Heart right ventricle (tissue), 16 donors: Measurements from ENCODE around the gene OSM. TPM values are rescaled to one million over a fixed set of nuclear protein-coding genes. Genes with fewer than 3 reads are reported as not detected.
"Not testable (repeated sequence)": the region's sequence is repeated elsewhere in the genome, so short reads cannot be mapped to it uniquely, and the experiment has no call there.

Experiments
- ATAC-seq, 8 donors: fragments of 200-7000 bp; cut with Tn5 transposase; one replicate each; pipeline ENCODE4 v1.9.1; 2020; ENCODE audit warnings: mild to moderate bottlenecking in 8 of 8, moderate library complexity in 8 of 8, moderate number of reproducible peaks in 1 of 8
- DNase-seq, 2 donors: peaks; one replicate each; pipeline ENCODE4 v3.0.0-alpha.2; 2020
- H3K27ac ChIP-seq, 10 donors: fragments of 200-600 bp; sonication (generic) in 2 of 10; one replicate each; pipeline versions ENCODE4 v1.5.0 to v1.8.0; 2020 to 2022; ENCODE audit warnings: mild to moderate bottlenecking in 3 of 10
- H3K27me3 ChIP-seq, 7 donors: fragments of 200-600 bp; one replicate each; pipeline ENCODE4 v1.8.0; 2021 to 2022; ENCODE audit warnings: mild to moderate bottlenecking in 2 of 7
- H3K36me3 ChIP-seq, 9 donors: fragments of 200-600 bp; sonication (generic) in 1 of 9; one replicate each; pipeline versions ENCODE4 v1.5.0 to v1.8.0; 2020 to 2022; ENCODE audit warnings: mild to moderate bottlenecking in 2 of 9
- H3K4me1 ChIP-seq, 9 donors: fragments of 200-600 bp; sonication (generic) in 1 of 9; one replicate each; pipeline versions ENCODE4 v1.5.0 to v1.8.0; 2020 to 2022; ENCODE audit warnings: mild to moderate bottlenecking in 4 of 9
- H3K4me3 ChIP-seq, 10 donors: fragments of 200-600 bp; sonication (generic) in 2 of 10; one replicate each; pipeline versions ENCODE4 v1.5.0 to v1.8.0; 2020 to 2022; ENCODE audit warnings: mild to moderate bottlenecking in 7 of 10, moderate library complexity in 2 of 10
- H3K9me3 ChIP-seq, 11 donors: fragments of 200-600 bp in 10 of 11; sonication (generic) in 2 of 11; one replicate each; pipeline versions ENCODE4 v1.5.0 to v1.8.0; 2013 to 2022; ENCODE audit warnings: mild to moderate bottlenecking in 2 of 11, control low read depth in 1 of 11, moderate library complexity in 1 of 11
- CTCF ChIP-seq, 9 donors: fragments of 200-600 bp; sonication (generic) in 2 of 9; IDR thresholded peaks; one replicate each; pipeline versions ENCODE4 v1.5.0 to v1.8.0; 2021 to 2022; ENCODE audit warnings: antibody characterized with exemption in 9 of 9, mild to moderate bottlenecking in 5 of 9, moderate library complexity in 1 of 9
- WGBS, 2 donors: extraction: QIAGEN DNeasy Blood & Tissue Kit; methylation state at CpG; one replicate each; pipeline ENCODE4 v1.1.7; 2013; ENCODE audit warnings: inconsistent platforms in 1 of 2; 5-methylcytosine and 5-hydroxymethylcytosine counted together
- intact Hi-C, 10 donors: fragments of 100-400 bp; cut with DNase I; formaldehyde crosslinking; loops; one replicate each; pipeline versions ENCODE4 v1.11.1 to v1.14.2; 2022
- polyA plus RNA-seq, 2 donors: library from polyadenylated mRNA; stranded (reverse); fragments of 200-250 nt; gene quantifications; one replicate each; pipeline ENCODE4 v1.2.3, GENCODE V29; 2013
- total RNA-seq, 10 donors: library from RNA; stranded (reverse); fragmentation: NEBNext Ultra II Directional in 3 of 10; extraction: Animal tissue kit (Norgen Biotek cat#: 25700) in 3 of 10; gene quantifications; one replicate each; pipeline versions ENCODE4 v1.2.1 to v1.2.4, GENCODE V29; 2021 to 2023
- donor health status: Arrhythmogenic right ventricular cardiomyopathy.
- donor health status: ischemic (EF 13 %, LVEDD 7.1; RV severe dilation, severe dysfunction).
- donor health status: healthy with polysubstance abuse.
- donor health status: DM: no; HTN: yes; CAD: no.
- donor health status: DM: no; HTN: no; CAD: no.
- donor health status: ischemic (EF 25% LVEDD 6.9; RV normal size, moderate dysfunction).
- donor health status: ischemic (EF 25% LVEDD 5.7; RV mildly dilated, moderate dysfunction).
- donor health status: healthy.
- donor health status: DM: yes; HTN: yes; CAD: no.
- donor health status: Ischemic cardiomyopathy.
- donor health status: ischemic (EF 35%, LVEDD 5.7; RV mildly dilated, moderate dysfunction).
- donor health status: nonischemic (EF 11% LVEDD 7.7; RV severe dilation, severe dysfunction).
- donor health status: DM: yes; HTN: yes; CAD: no.
- donor health status: PGD.
- donor health status: ischemic (EF 29% LVEDD 5.4; RV normal size, mild dysfunction).
- donor health status: nonischemic (EF 23%, LVEDD 6.1; RV moderate dilation, normal function).

OSM gene
- total and polyA plus RNA-seq, 12 donors, result 0.20 to 2.8 (median 0.41) TPM; not detected in 3

DNA sequence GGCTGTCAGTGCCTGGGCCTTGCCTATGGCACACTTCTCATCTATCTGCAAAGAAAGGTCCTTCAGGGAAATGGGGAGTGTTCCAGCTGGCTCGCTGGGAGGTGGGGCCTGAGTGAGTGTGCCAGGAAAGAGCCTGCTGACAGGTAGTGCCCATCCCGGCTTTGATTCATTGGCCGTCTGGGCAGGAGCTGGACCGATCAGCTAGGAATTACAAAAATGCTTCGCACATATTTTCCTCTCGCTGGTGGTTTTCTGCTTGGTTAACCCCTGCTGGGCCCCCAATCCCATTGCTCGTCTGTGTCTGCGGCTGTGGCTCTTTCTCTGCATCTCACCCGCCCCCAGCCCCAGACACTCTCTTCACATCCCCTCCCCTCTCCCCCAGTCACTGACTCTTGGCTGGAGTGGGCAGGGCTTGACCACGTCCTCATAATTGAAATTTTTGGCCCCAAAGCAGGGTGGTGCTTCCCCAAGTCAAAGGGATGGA is 30.9 kb downstream of the OSM start:
- no peak for DNase-seq
- WGBS, 2 donors, result 45 to 51% methylated on average over 10 of the region's 10 CpGs
- ATAC-seq, result peak in 2 of 8 donors; percentile 58
- Histone ChIP-seq H3K36me3 (no peaks in the 10 kb centered on the region), H3K4me3 (no peak overlapping the region), H3K4me1 (peaks cover 0 to 7% (median 0%) of the 10 kb centered on the region in 9 donors), H3K27me3 (peaks cover 0 to 49% (median 40%) of the 10 kb centered on the region in 7 donors), H3K27ac (peak overlapping the region in 1 of 10 donors; percentile 59), H3K9me3 (no peaks in the 10 kb centered on the region)
- intact Hi-C loops, result no loop called here
- no peak for TF ChIP-seq CTCF (IDR thresholded peaks at IDR 0.05)

DNA sequence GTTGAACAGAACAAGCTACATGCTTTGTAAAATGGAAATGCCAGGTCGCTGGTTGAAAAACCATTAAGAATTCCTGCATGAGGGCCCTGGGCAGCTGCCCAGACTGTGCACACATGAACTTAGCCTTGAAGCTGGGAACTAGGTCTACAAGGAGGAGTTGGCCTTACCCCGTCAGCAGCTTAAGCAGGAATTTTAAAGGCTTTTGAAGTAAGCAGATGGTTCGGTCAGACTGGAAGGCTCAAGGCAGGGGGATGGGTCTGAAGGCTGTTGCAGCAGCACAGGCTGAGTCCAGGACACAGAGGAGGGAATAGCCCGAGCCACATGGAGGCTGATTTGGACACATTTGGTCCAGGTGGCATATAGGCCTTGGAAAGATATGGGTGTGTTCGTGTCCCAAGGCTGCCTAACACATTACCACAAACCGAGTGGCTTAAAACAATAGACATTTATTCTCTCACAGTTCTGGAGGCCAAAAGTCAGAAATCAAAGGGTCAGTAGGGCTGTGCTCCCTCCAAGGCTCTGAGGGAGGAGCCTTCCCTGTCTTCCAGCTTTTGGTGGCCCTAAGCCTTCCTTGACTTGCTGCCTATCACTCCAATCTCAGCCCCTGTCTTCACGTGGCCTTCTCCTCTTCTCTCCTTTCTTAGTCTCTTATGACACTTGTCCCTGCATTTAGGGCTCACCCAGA is 31.7 kb downstream of the OSM start:
- WGBS, 2 donors, result 69% methylated on average over 7 of the region's 7 CpGs
- ATAC-seq, result no peak
- H3K27me3 ChIP-seq, result peaks cover 0 to 57% (median 42%) of the 10 kb centered on the region in 7 donors

DNA sequence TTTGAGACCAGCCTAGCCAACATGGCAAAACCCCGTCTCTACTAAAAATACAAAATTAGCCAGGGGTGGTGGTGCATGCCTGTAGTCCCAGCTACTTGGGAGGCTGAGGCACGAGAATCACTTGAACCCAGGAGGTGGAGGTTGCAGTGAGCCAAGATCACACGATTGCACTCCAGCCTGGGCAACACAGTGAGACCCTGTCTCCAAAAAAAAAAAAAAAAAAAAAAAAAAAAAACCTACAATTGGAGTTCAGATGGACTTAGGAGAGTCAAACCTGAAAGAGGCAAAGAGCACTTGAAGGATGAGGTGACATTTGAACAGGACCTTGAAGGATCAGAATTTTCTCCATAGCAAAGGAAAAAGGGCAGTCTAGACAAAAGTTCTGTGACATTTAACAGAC is 32.3 kb downstream of the OSM start:
- 92 to 94% methylated on average over 3 of the region's 3 CpGs for WGBS, 2 donors
- Histone ChIP-seq H3K27ac (peak overlapping the region in 1 of 10 donors; percentile 59), H3K27me3 (peaks cover 0 to 63% (median 43%) of the 10 kb centered on the region in 7 donors)
- DNase-seq, H3K9me3 ChIP-seq, ATAC-seq, H3K4me3 ChIP-seq, intact Hi-C loops, H3K36me3 ChIP-seq, H3K4me1 ChIP-seq: not testable (repeated sequence)

More for the DNA sequence above, 31.7 kb downstream of the OSM start:
- intact Hi-C loops, result no loop called here
- H3K9me3 ChIP-seq, result no peaks in the 10 kb centered on the region
- H3K36me3 ChIP-seq, result no peaks in the 10 kb centered on the region
- H3K4me1 ChIP-seq, result peaks cover 0 to 7% (median 0%) of the 10 kb centered on the region in 9 donors
- no peak for TF ChIP-seq CTCF (IDR thresholded peaks at IDR 0.05)
- DNase-seq, result no peak
- peak overlapping the region in 1 of 10 donors; percentile 59 for H3K27ac ChIP-seq
- H3K4me3 ChIP-seq, result no peak overlapping the region

GRCh38 chr22:30233582-30233981 is 33.1 kb downstream of the OSM start:
- WGBS, 2 donors, result 86 to 87% methylated on average over 6 of the region's 6 CpGs
- peaks cover 0 to 7% (median 0%) of the 10 kb centered on the region in 9 donors for H3K4me1 ChIP-seq
- H3K27ac ChIP-seq, result peak overlapping the region in 1 of 10 donors; percentile 56
- intact Hi-C loops, result no loop called here
- DNase-seq (no peak), ATAC-seq (no peak)
- TF ChIP-seq CTCF (IDR thresholded peaks at IDR 0.05), result no peak
- H3K36me3 ChIP-seq, result no peaks in the 10 kb centered on the region
- H3K27me3 ChIP-seq, result peaks cover 0 to 70% (median 50%) of the 10 kb centered on the region in 7 donors
- no peaks in the 10 kb centered on the region for H3K9me3 ChIP-seq
- H3K4me3 ChIP-seq, result no peak overlapping the region

DNA sequence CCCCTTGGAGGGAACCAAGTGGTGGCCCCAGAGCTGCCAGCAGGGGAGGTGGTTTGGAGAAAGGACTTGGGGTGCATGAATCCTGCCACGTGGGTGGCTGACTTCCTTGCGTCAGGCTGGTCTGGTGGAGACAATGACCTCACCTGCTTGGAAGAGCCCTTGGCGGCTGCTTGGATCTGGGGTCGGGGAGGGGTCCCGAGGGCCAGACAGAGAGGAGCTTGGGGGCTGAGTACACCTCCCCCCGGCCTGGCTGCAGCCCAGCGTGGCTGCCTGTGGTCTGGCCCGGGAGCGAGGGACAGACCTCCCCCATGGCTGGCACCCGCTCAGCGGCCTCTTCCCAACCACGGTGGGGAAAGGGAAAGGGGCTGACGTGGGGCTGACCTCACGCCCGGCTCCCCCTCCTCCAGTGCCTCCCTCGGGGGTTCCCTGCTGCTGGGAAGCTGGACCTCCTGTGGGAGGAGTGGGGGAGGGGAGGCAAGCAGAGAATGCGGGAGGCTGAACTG is 33.9 kb downstream of the OSM start:
- H3K27me3 ChIP-seq, result peaks cover 0 to 68% (median 55%) of the 10 kb centered on the region in 7 donors
- intact Hi-C loops, result no loop called here
- DNase-seq (no peak), ATAC-seq (no peak)
- no peak overlapping the region for H3K4me3 ChIP-seq
- WGBS, 2 donors, result 23 to 32% methylated on average over 14 to 17 of the region's 17 CpGs
- no peaks in the 10 kb centered on the region for H3K36me3 ChIP-seq
- no peaks in the 10 kb centered on the region for H3K9me3 ChIP-seq
- peak overlapping the region in 1 of 10 donors; percentile 56 for H3K27ac ChIP-seq
- TF ChIP-seq CTCF (IDR thresholded peaks at IDR 0.05), result no peak
- peaks cover 0 to 7% (median 0%) of the 10 kb centered on the region in 9 donors for H3K4me1 ChIP-seq
